Gastrocnemius medialis (tissue), 4 donors: ENCODE data around the gene KCNK13. TPM values are rescaled to one million over a fixed set of nuclear protein-coding genes. Genes with fewer than 3 reads are reported as not detected.

Source experiments
- ATAC-seq, 2 donors: fragments of 150-250 bp; one replicate each; pipeline ENCODE4 v1.9.1; 2016
- DNase-seq, 2 donors: peaks; one replicate each; pipeline ENCODE4 v3.0.0-alpha.2; 2019
- H3K27ac ChIP-seq, 4 donors: fragments of 200-600 bp; sonication (generic); 1 replicate in 1 of 4; 2 replicates in 3 of 4; pipeline ENCODE4 v1.5.1; 2016 to 2018; ENCODE audit warnings: mild to moderate bottlenecking in 2 of 4, moderate library complexity in 1 of 4
- H3K27me3 ChIP-seq, 3 donors: fragments of 200-600 bp; sonication (generic) in 2 of 3; 1 replicate in 1 of 3; 2 replicates in 2 of 3; pipeline versions ENCODE4 v1.5.1 to v1.6.0; 2016 to 2019; ENCODE audit warnings: mild to moderate bottlenecking in 1 of 3, moderate library complexity in 1 of 3
- H3K36me3 ChIP-seq, 2 donors: fragments of 200-600 bp; sonication (generic) in 1 of 2; one replicate each; pipeline ENCODE4 v1.5.1; 2017 to 2018
- H3K4me1 ChIP-seq, 2 donors: fragments of 200-600 bp; sonication (generic) in 1 of 2; one replicate each; pipeline ENCODE4 v1.5.1; 2016 to 2017; ENCODE audit warnings: mild to moderate bottlenecking in 2 of 2
- H3K4me3 ChIP-seq, 4 donors: fragments of 200-600 bp; sonication (generic) in 3 of 4; 1 replicate in 1 of 4; 2 replicates in 3 of 4; pipeline ENCODE4 v1.5.1; 2016 to 2019; ENCODE audit warnings: mild to moderate bottlenecking in 2 of 4
- H3K9me3 ChIP-seq, 3 donors: fragments of 200-600 bp; sonication (generic) in 2 of 3; 1 replicate in 1 of 3; 2 replicates in 2 of 3; pipeline ENCODE4 v1.5.1; 2016 to 2019
- CTCF ChIP-seq, 5 experiments: fragments of 450-650 bp in 3 of 5; fragments of 200-600 bp in 2 of 5; sonication (generic) in 2 of 5; IDR thresholded peaks in 4 of 5; conservative IDR thresholded peaks in 1 of 5; 1 replicate in 4 of 5; 2 replicates in 1 of 5; pipeline ENCODE4 v1.5.1; 2016 to 2019; ENCODE audit warnings: antibody characterized with exemption in 5 of 5, mild to moderate bottlenecking in 3 of 5, moderate library complexity in 3 of 5
- POLR2A ChIP-seq, 2 donors: fragments of 450-650 bp; IDR thresholded peaks; one replicate each; pipeline ENCODE4 v1.6.1; 2017; ENCODE audit warnings: antibody characterized with exemption in 2 of 2, mild to moderate bottlenecking in 2 of 2, moderate library complexity in 2 of 2
- in situ Hi-C, 4 donors: fragments of 200-750 bp; cut with MboI; loops; one replicate each; pipeline versions ENCODE4 v1.15.0 to v1.8.0; 2017; ENCODE audit warnings: low sequenced_read_pairs in 4 of 4
- intact Hi-C: fragments of 100-400 bp; cut with DNase I; formaldehyde crosslinking; loops from one replicate; pipeline ENCODE4 v1.15.1; 2023; ENCODE audit warnings: low total_unique reads
- total RNA-seq, 4 donors: library from RNA; depleted of rRNA; stranded (reverse); fragments of >200 nt; gene quantifications; one replicate each; pipeline versions ENCODE4 v1.1.0 to v1.2.3, GENCODE V29; 2016

KCNK13 gene
- total RNA-seq, 4 donors from 2014 or later = not detected

GRCh38 chr14:90039253-90040010 lies 22.4 kb upstream of the KCNK13 start:
- no peak overlapping the region for H3K4me3 ChIP-seq
- H3K9me3 ChIP-seq = no peaks in the 10 kb centered on the region
- H3K4me1 ChIP-seq = no peaks in the 10 kb centered on the region
- in situ Hi-C loops (no loop called here), intact Hi-C loops (no loop called here)
- TF ChIP-seq POLR2A (IDR thresholded peaks at IDR 0.05) (no peak), CTCF (IDR thresholded peaks at IDR 0.05 in 4 of 5, conservative IDR thresholded peaks at IDR 0.05 in 1 of 5) (no peak)
- ATAC-seq (no peak), DNase-seq (no peak)
- no peak overlapping the region for H3K27ac ChIP-seq
- H3K36me3 ChIP-seq = peaks cover 0 to 7% of the 10 kb centered on the region in 2 donors
- H3K27me3 ChIP-seq = no peaks in the 10 kb centered on the region

- intact Hi-C loops = no loop called here
- Histone ChIP-seq H3K36me3 (peaks cover 0 to 7% of the 10 kb centered on the region in 2 donors), H3K27ac (no peak overlapping the region), H3K27me3 (no peaks in the 10 kb centered on the region), H3K4me3 (no peak overlapping the region), H3K4me1 (no peaks in the 10 kb centered on the region), H3K9me3 (no peaks in the 10 kb centered on the region)
- TF ChIP-seq POLR2A (IDR thresholded peaks at IDR 0.05) = no peak
- no peak for TF ChIP-seq CTCF (IDR thresholded peaks at IDR 0.05 in 4 of 5, conservative IDR thresholded peaks at IDR 0.05 in 1 of 5)
- DNase-seq = no peak
- in situ Hi-C loops = no loop called here
- ATAC-seq = no peak
Observed at GRCh38 chr14:90040411-90040810, 21.4 kb upstream of the KCNK13 start.

- Histone ChIP-seq H3K36me3 (peaks cover 0 to 5% of the 10 kb centered on the region in 2 donors), H3K4me3 (no peak overlapping the region), H3K27ac (no peak overlapping the region), H3K4me1 (no peaks in the 10 kb centered on the region), H3K27me3 (no peaks in the 10 kb centered on the region), H3K9me3 (no peaks in the 10 kb centered on the region)
- in situ Hi-C loops = no loop called here
- DNase-seq (no peak), ATAC-seq (no peak)
- intact Hi-C loops = no loop called here
- TF ChIP-seq POLR2A (IDR thresholded peaks at IDR 0.05) = no peak
- no peak for TF ChIP-seq CTCF (IDR thresholded peaks at IDR 0.05 in 4 of 5, conservative IDR thresholded peaks at IDR 0.05 in 1 of 5)
Observed at GRCh38 chr14:90042496-90043252, 19.1 kb upstream of the KCNK13 start.

- no peak for ATAC-seq
- TF ChIP-seq POLR2A (IDR thresholded peaks at IDR 0.05) = no peak
- no peak for TF ChIP-seq CTCF (IDR thresholded peaks at IDR 0.05 in 4 of 5, conservative IDR thresholded peaks at IDR 0.05 in 1 of 5)
Observed at GRCh38 chr14:90045616-90046015, 16.2 kb upstream of the KCNK13 start.

More at GRCh38 chr14:90045616-90046015, 16.2 kb upstream of the KCNK13 start:
- Histone ChIP-seq H3K27ac (no peak overlapping the region), H3K4me3 (no peak overlapping the region), H3K4me1 (no peaks in the 10 kb centered on the region), H3K27me3 (no peaks in the 10 kb centered on the region), H3K9me3 (no peaks in the 10 kb centered on the region), H3K36me3 (no peaks in the 10 kb centered on the region)
- in situ Hi-C loops (no loop called here), intact Hi-C loops (no loop called here)
- no peak for DNase-seq
